NCI-H2171 treated with DMSO at 0.1 percent for 48 hours (cell line): Measurements from ENCODE around the gene NIM1K.
A peak's percentile ranks its signal among the peaks of the same experiment; 100 is the strongest.
"Not testable (repeated sequence)": the region's sequence is repeated elsewhere in the genome, so short reads cannot be mapped to it uniquely, and the experiment has no call there.

ENCODE experiments used
- DNase-seq: peaks from one replicate; lab custom pipeline; 2025; lab: John Stamatoyannopoulos, UW

Gene NIM1K

GRCh38 chr5:43281840-43282658 is 90.0 kb downstream of the NIM1K start:
- DNase-seq: no peak

- no peak for DNase-seq
Observed at GRCh38 chr5:43286623-43287022, 94.6 kb downstream of the NIM1K start.

- no peak for DNase-seq
Observed at GRCh38 chr5:43287493-43287892, 95.5 kb downstream of the NIM1K start.

DNA sequence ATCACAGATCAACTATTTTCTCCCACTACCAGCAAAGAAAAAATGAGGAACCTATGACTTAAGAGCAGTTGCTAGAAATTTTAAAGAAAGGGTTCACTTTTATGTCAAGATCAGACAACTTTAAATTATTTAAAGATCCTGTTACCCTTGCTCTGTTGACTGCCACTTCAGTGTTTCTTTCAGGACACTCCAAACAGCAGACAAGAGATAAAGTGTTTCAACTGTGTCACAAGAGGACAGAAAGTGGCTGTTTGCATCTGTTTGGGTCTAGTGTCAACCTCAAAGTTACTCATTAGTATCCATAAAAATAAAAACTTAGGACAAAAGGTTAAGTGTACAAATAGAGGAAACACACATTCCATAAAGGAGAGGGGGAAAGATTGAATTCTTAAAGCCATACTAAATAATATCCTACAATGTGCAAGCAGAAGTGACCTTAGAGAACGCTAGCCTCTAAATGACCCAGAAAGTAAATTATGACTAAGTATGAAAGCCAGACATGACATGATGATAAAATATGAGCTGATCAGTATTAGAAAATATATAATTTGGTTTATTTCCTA is 96.3 kb downstream of the NIM1K start:
- DNase-seq: no peak

GRCh38 chr5:43290726-43291125 is 98.7 kb downstream of the NIM1K start:
- DNase-seq: no peak

GRCh38 chr5:43294226-43294625 is 102.2 kb downstream of the NIM1K start:
- DNase-seq: no peak

DNA sequence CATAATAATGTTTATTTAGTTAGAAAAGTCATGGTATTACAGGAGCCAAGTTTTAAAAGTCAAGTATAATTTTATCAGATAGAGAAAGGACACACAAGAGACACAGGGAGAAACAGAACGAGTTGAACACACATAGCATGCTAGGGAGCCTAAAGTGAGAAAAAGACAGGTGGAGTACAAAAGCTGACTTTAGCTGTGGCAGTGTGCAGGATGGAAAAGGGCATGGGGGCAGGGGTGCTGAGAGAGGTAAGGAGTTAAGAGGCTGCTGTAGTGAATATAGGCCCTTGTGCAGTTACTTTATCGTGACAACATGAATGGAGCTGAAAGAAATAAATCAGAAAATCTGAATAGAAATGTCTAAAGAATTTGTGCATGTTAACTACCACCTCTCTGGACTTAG is 103.2 kb downstream of the NIM1K start:
- no peak for DNase-seq

DNA sequence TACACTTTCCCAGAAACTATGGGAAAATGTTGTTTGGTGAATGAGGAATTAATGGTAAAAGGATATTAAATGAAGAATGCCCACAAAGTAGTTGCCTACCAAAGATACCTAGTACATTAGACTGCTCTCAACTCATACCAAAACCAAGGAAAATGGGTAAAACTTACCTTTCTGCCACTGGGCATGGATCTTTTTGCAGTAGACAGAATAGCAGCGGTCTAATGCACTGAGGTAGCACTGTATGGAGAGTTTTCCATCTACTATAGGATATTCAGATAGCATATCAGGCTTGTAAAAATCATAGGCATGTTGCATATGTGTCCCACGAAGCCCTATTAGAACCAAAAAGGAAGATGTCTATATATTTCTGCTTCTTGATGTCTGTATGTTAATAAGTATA is 104.8 kb downstream of the NIM1K start:
- no peak for DNase-seq

- DNase-seq: no peak
Observed at GRCh38 chr5:43298443-43298842, 106.4 kb downstream of the NIM1K start.

DNA sequence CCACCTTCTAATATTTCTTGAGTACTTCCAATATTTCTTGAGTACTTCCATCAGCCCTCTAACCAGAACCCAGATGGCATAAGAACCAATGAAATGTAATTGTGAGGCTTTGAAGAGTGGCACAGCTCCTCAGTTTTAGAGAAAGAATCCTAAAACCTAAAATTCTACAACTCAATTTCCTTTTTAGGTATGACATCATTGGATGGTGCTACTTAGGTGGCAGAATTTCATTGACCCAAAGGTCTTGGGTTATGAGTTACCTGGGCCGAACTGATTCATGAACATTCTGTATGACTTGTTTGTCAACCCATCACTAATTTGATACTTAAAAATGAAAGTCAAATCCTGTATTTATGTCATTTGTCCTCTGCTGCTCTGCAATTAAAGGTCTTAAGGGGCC is 108.1 kb downstream of the NIM1K start:
- DNase-seq: no peak

DNA sequence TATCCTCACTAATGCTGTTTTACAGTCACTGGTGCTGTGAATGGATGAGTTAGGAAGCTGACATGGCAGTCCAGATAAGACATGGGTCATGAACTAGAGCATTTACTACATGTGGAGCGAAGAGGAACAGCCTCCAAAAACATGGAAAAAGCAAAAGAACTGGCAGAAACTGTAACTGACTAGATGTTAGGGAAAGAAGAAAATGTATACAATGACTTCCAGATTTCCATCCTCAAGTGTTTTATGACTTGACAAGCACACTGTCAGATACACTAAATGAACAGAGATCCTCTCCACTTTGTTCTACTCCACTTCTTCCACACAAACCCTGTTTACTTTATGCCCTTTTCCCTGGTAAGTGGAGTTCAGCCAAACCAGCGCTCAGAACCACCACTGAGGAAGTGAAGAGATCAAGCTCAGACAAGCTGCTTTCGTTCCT is 109.6 kb downstream of the NIM1K start:
- no peak for DNase-seq

- no peak for DNase-seq
Observed at GRCh38 chr5:43302481-43302880, 110.5 kb downstream of the NIM1K start.

DNA sequence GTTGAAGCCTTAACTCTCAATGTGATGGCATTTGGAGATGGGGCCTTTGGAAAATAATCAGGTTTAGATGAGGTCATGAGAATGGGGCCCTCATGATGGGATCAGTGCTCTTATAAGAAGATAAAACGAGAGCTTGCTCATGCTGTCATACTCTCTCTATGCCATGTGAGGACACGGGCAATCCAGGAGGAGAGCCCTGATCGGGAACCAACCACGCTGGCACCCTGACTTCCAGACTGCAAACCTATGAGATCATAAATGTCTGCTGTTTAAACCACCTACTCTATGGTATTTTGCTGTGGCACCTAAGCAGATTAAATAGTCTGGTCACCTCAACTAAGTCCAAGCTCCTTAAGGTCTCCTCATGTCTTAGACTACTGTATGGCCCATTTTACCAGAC is 111.2 kb downstream of the NIM1K start:
- no peak for DNase-seq

- no peak for DNase-seq
Observed at GRCh38 chr5:43304525-43304924, 112.5 kb downstream of the NIM1K start.

DNA sequence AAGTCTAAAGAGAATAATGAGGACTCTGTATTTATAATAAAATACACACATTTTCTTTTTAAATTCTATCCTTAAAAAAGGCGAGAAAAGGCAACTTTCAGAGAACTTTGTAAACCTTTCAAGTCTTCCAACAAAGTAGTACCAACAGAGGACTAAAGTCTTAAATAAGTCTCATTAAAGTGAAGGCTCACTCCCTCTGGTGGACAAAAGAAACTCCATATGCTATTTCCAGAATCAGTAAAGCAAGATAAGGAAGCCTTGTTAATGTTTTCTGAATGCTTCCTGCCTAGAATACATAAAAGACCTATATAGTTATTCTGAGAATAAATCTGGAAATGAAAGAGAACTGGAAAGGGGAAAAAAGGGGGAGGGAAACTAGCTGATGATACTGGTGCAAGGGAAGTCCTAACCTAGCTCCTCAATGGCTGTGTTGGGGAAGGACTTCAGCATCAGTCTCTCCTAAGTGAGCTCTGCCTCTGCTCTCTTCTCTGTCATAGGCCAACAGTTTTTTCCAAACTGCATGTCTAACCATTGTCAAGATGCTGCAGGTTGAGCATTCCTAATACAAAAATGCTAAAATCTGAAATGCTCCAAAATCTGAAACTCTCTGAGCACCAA is 114.0 kb downstream of the NIM1K start:
- peak; percentile 70 for DNase-seq

DNA sequence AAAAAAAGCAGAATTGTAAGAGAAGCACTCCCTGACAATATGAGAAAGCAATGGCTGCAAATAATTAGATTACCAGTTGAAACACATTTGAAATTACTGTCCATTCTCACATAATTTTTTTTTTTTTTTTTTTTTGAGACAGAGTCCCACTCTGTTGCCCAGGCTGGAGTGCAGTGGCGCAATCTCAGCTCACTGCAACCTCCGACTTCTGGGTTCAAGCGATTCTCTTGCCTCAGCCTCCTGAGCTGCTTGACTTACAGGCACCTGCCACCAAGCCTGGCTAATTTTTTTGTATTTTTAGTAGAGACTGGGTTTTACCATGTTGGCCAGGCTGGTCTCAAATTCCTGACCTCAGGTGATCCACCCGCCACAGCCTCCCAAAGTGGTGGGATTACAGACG is 114.9 kb downstream of the NIM1K start:
- not testable (repeated sequence) for DNase-seq

- DNase-seq: no peak
Observed at GRCh38 chr5:43309122-43309521, 117.1 kb downstream of the NIM1K start.

GRCh38 chr5:43309637-43310036 is 117.6 kb downstream of the NIM1K start:
- no peak for DNase-seq

GRCh38 chr5:43312076-43312661 is 120.1 kb downstream of the NIM1K start:
- no peak for DNase-seq

DNA sequence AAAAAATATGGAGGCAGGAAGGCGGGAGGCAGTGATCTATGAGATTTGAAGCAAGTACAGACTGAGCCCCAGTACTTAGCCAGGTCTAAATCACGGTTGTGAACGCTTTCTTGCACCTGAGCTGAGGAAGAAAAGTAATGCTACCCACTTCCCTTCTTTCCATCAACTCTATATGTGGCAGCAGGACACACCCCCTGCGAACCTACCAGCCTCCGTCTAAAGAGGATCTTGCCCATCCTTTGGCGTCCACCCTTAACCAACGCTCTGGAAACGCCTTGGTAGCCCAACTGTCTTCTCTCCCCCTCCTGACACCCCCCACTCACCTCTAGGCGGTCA is 120.6 kb downstream of the NIM1K start:
- DNase-seq: peak; percentile 58

DNA sequence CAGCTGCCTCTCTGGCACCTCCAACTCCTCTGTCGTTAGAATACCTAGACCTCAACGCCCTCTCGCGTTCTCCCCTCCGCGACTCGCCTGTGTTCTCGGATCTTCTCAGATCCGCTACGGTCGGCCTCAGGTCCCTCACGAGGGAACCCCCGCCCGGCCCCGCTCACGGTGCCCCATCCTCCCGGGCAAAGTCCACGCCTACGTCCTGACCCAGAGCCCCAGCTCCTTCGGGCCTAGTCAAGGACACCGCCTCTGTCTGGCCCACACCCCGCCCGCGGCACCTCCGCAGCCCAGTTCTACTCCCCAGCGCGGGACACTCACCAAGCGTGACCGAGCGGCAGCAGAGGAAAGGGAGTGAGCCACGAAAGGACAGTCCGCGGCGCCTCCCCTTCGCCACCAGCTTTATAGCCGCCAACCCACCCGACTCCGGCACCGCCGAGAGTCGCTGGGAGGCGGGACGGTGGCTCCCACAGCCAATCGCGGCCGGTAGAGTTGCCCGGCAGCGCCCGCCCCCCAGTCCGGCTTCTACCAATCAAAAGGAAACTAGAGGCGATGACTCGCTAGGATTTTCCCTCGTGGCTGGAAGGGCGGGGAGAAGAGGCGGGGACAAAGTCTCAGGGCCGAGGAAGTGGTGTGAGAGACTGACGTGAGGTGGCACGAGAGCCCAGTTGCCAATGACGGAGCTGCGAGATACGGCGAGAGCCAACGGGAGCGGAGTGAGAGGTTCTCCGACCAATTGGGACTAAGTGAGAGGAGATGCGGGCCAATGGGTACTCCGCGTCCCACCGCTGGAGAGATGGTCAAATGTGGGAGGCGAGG is 121.2 kb downstream of the NIM1K start, which contains the start of gene HMGCS1:
Gene HMGCS1, minus strand, starts transcription at position 378 of the 819 bp plus-strand sequence. CDS start 14,447 bp downstream, outside the sequence.
- peak; percentile 100 for DNase-seq

GRCh38 chr5:43313854-43314457 is 121.9 kb downstream of the NIM1K start:
- DNase-seq: no peak
